Uterus (tissue), 2 donors: ENCODE measurements around the gene UMPS.

Experiments
- POLR2A ChIP-seq, 2 donors: fragments of 450-650 bp; IDR thresholded peaks; one replicate each; pipeline ENCODE4 v1.6.1; 2016; ENCODE audit warnings: antibody characterized with exemption in 2 of 2, mild to moderate bottlenecking in 1 of 2, moderate library complexity in 1 of 2
- TF ChIP-seq, protein P1 (sequence below), 4 experiments: fragments of 200-600 bp in 2 of 4; fragments of 450-650 bp in 2 of 4; sonication (generic) in 2 of 4; IDR thresholded peaks; one replicate each; pipeline ENCODE4 v1.5.1; 2016 to 2019; ENCODE audit warnings: antibody characterized with exemption in 4 of 4, mild to moderate bottlenecking in 2 of 4, moderate library complexity in 1 of 4

- TF ChIP-seq, protein P1, sequence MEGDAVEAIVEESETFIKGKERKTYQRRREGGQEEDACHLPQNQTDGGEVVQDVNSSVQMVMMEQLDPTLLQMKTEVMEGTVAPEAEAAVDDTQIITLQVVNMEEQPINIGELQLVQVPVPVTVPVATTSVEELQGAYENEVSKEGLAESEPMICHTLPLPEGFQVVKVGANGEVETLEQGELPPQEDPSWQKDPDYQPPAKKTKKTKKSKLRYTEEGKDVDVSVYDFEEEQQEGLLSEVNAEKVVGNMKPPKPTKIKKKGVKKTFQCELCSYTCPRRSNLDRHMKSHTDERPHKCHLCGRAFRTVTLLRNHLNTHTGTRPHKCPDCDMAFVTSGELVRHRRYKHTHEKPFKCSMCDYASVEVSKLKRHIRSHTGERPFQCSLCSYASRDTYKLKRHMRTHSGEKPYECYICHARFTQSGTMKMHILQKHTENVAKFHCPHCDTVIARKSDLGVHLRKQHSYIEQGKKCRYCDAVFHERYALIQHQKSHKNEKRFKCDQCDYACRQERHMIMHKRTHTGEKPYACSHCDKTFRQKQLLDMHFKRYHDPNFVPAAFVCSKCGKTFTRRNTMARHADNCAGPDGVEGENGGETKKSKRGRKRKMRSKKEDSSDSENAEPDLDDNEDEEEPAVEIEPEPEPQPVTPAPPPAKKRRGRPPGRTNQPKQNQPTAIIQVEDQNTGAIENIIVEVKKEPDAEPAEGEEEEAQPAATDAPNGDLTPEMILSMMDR (IDR thresholded peaks at IDR 0.05), result no peak
- no peak for TF ChIP-seq POLR2A (IDR thresholded peaks at IDR 0.05)
Observed at GRCh38 chr3:124774327-124774718, 44.1 kb downstream of the UMPS start.
